Measurements from ENCODE around the gene C6orf132.

- peak; percentile 36 for TF ChIP-seq CTCF (IDR thresholded peaks at IDR 0.05; ENCODE audit: low read depth, low read length, poor library complexity, severe bottlenecking)
- TF ChIP-seq EZH2phosphoT487 (IDR thresholded peaks at IDR 0.05; ENCODE audit: borderline replicate concordance, low read length) = no peak
These were observed 46.5 kb downstream of the C6orf132 start for GRCh38 chr6:42095776-42096541.

Data from DOHH2 (cell line).